Natural killer cell (primary cell): ENCODE data around the gene YPEL5. TPM values are rescaled to one million over a fixed set of nuclear protein-coding genes. Genes with fewer than 3 reads are reported as not detected.
A peak's percentile ranks its signal among the peaks of the same experiment; 100 is the strongest.

Source experiments
- ATAC-seq, 3 donors: fragments of 150-1000 bp in 2 of 3; fragments of 200-7000 bp in 1 of 3; cut with Tn5 transposase; 1 replicate in 1 of 3; 2 replicates in 2 of 3; pipeline ENCODE4 v1.10.0; 2021; ENCODE audit warnings: mild to moderate bottlenecking in 2 of 3, moderate library complexity in 2 of 3
- DNase-seq, 2 donors: peaks; one replicate each; pipeline versions ENCODE4 v3.0.0 to v3.0.0-alpha.2; 2013 to 2021; ENCODE audit warnings: mixed read lengths in 1 of 2
- H3K27ac ChIP-seq: one replicate; pipeline ENCODE4 v1.5.1; 2013; ENCODE audit warnings: mild to moderate bottlenecking, low read length
- H3K27me3 ChIP-seq: one replicate; pipeline ENCODE4 v1.6.1; 2013; ENCODE audit warnings: low read length; ENCODE audit not compliant: control insufficient read depth, insufficient read depth
- H3K36me3 ChIP-seq: one replicate; pipeline ENCODE4 v1.6.1; 2013; ENCODE audit warnings: low read length; ENCODE audit not compliant: control insufficient read depth, insufficient read depth
- H3K4me1 ChIP-seq: one replicate; pipeline ENCODE4 v1.6.1; 2013; ENCODE audit warnings: low read length; ENCODE audit not compliant: control insufficient read depth, insufficient read depth
- H3K4me3 ChIP-seq: one replicate; pipeline ENCODE4 v1.5.1; 2013; ENCODE audit warnings: low read length
- H3K9me3 ChIP-seq: one replicate; pipeline ENCODE4 v1.6.1; 2013; ENCODE audit warnings: low read length; ENCODE audit not compliant: control insufficient read depth, insufficient read depth
- H3K27ac Mint-ChIP-seq, 2 donors: one replicate each; pipeline ENCODE4 v1.8.0; 2022; ENCODE audit warnings: mild to moderate bottlenecking in 2 of 2, mixed read lengths in 2 of 2, moderate library complexity in 1 of 2
- H3K27me3 Mint-ChIP-seq, 2 donors: one replicate each; pipeline ENCODE4 v1.8.0; 2022; ENCODE audit warnings: low read depth in 2 of 2, mixed read lengths in 2 of 2
- H3K36me3 Mint-ChIP-seq: one replicate; pipeline ENCODE4 v1.8.0; 2022; ENCODE audit warnings: mixed read lengths
- H3K4me1 Mint-ChIP-seq, 2 donors: one replicate each; pipeline ENCODE4 v1.8.0; 2022; ENCODE audit warnings: mixed read lengths in 2 of 2
- H3K4me3 Mint-ChIP-seq: one replicate; pipeline ENCODE4 v1.8.0; 2022; ENCODE audit warnings: mild to moderate bottlenecking, moderate library complexity, mixed read lengths
- H3K9me3 Mint-ChIP-seq, 2 donors: one replicate each; pipeline ENCODE4 v1.8.0; 2022; ENCODE audit warnings: mixed read lengths in 2 of 2
- CTCF ChIP-seq: fragments of 200-600 bp; IDR thresholded peaks from one replicate; pipeline ENCODE4 v1.8.0; 2022; ENCODE audit warnings: antibody characterized with exemption
- WGBS: methylation state at CpG from one replicate; pipeline ENCODE4 v1.1.7; 2013; ENCODE audit warnings: missing lambda C conversion rate; ENCODE audit not compliant: insufficient coverage; 5-methylcytosine and 5-hydroxymethylcytosine counted together
- intact Hi-C: fragments of 100-400 bp; cut with micrococcal nuclease; formaldehyde crosslinking; loops from one replicate; pipeline ENCODE4 v1.14.2; 2022
- total RNA-seq, 4 donors: library from RNA; stranded (reverse); fragments of 120-200 nt in 1 of 4; gene quantifications; one replicate each; pipeline versions ENCODE4 v1.2.3 to v1.2.4, GENCODE V29; 2013 to 2022

Gene YPEL5
- total RNA-seq, 3 donors from 2014 or later (not counting 1 experiment from before 2014, with no cell fraction given), result 569 to 1,094 (median 800) TPM

- no peak for TF ChIP-seq CTCF
- no peaks in the 10 kb centered on the region for H3K4me1 ChIP-seq
- Mint-ChIP-seq H3K9me3 (no peaks in the 10 kb centered on the region), H3K27me3 (peaks cover 0 to 2% of the 10 kb centered on the region in 2 donors), H3K27ac (no peak overlapping the region), H3K36me3 (no peaks in the 10 kb centered on the region), H3K4me3 (no peak overlapping the region), H3K4me1 (peaks cover 6% of the 10 kb centered on the region in 2 donors)
- DNase-seq (no peak), ATAC-seq (no peak)
- H3K36me3 ChIP-seq, result no peaks in the 10 kb centered on the region
- H3K9me3 ChIP-seq, result no peaks in the 10 kb centered on the region
- intact Hi-C loops, result no loop called here
- 91% methylated on average over 10 of the region's 10 CpGs for WGBS
- H3K27ac ChIP-seq, result no peak overlapping the region
- H3K27me3 ChIP-seq, result no peaks in the 10 kb centered on the region
- no peak overlapping the region for H3K4me3 ChIP-seq
These were observed 34.2 kb upstream of the YPEL5 start for GRCh38 chr2:30112561-30112960.

GRCh38 chr2:30113617-30114293, 33.1 kb upstream of the YPEL5 start:
- Histone ChIP-seq H3K27ac (no peak overlapping the region), H3K4me3 (no peak overlapping the region), H3K27me3 (no peaks in the 10 kb centered on the region), H3K9me3 (no peaks in the 10 kb centered on the region), H3K4me1 (no peaks in the 10 kb centered on the region), H3K36me3 (no peaks in the 10 kb centered on the region)
- Mint-ChIP-seq H3K27me3 (peaks cover 0 to 2% of the 10 kb centered on the region in 2 donors), H3K9me3 (no peaks in the 10 kb centered on the region), H3K36me3 (no peaks in the 10 kb centered on the region), H3K4me1 (peaks cover 6% of the 10 kb centered on the region in 2 donors), H3K27ac (no peak overlapping the region), H3K4me3 (no peak overlapping the region)
- WGBS, result 76% methylated on average over 5 of the region's 5 CpGs
- DNase-seq, result no peak
- TF ChIP-seq CTCF, result no peak
- no peak for ATAC-seq
- intact Hi-C loops, result no loop called here

- Histone ChIP-seq H3K4me3 (no peak overlapping the region), H3K27me3 (peaks cover 2% of the 10 kb centered on the region), H3K9me3 (no peaks in the 10 kb centered on the region), H3K27ac (no peak overlapping the region), H3K36me3 (no peaks in the 10 kb centered on the region), H3K4me1 (no peaks in the 10 kb centered on the region)
- peak; percentile 67 for TF ChIP-seq CTCF
- DNase-seq, result peak; percentile 38 to 77
- Mint-ChIP-seq H3K27me3 (peaks cover 2 to 5% of the 10 kb centered on the region in 2 donors), H3K36me3 (no peaks in the 10 kb centered on the region), H3K27ac (no peak overlapping the region), H3K9me3 (no peaks in the 10 kb centered on the region), H3K4me3 (no peak overlapping the region), H3K4me1 (peaks cover 6% of the 10 kb centered on the region in 2 donors)
- ATAC-seq, result peak; percentile 66 to 73 (median 69)
- 62% methylated on average over 19 of the region's 19 CpGs for WGBS
- intact Hi-C loops, result loop anchor here (1.0 kb wide), 1 partner anchor 24 kb away; no protein-coding TSS in a partner anchor
These were observed 31.4 kb upstream of the YPEL5 start for GRCh38 chr2:30115141-30115980.
